NCI-H510A treated with DMSO at 0.1 percent for 48 hours (cell line): Measurements from ENCODE around the gene ACOT12.
"Not testable (repeated sequence)": the region's sequence is repeated elsewhere in the genome, so short reads cannot be mapped to it uniquely, and the experiment has no call there.

Experiments used
- DNase-seq: peaks from one replicate; lab custom pipeline; 2025; lab: John Stamatoyannopoulos, UW

Gene ACOT12

GRCh38 chr5:81398741-81399140 lies 4.8 kb upstream of the ACOT12 start:
- no peak for DNase-seq

DNA sequence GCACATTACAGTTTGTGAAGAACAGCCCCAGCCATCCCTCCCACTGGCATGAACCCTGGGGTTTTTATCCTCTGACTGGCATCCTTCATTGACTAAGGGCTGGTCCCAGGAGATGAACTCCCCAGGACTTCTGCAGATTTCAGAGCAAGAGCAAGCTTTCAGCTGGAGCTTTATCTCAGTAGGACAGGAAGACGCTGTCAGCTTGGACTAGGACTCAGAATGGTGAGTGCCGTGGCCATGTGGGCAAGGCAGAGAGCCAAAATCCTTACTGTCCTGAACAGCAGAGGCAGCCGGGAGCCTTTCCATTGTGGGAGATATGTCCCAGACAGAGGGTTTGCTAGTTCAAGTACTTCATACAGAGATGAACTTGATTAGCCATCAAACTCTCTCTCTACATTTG lies 3.2 kb upstream of the ACOT12 start:
- DNase-seq: no peak

DNA sequence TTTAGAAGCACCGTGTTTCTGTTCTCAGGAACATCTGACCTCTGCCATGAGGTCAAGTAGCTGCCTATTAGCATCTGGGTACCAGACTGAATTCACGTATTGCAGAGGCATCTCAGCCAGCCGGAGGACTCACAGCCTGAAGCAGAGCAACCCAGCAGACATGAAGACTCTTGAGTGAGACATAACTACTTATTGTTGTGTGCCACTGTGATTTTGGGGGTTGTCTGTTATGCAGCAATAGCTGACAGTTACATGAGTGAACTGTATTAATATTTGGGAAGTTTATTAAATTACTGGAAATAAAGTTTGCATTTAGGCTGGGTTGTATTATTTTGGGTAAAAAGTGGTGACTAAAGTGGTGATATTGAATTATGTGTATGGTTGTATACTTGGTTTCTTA lies 1.3 kb upstream of the ACOT12 start:
- DNase-seq: no peak

- DNase-seq: no peak
Observed at GRCh38 chr5:81393430-81393782, 528 bp downstream of the ACOT12 start.

DNA sequence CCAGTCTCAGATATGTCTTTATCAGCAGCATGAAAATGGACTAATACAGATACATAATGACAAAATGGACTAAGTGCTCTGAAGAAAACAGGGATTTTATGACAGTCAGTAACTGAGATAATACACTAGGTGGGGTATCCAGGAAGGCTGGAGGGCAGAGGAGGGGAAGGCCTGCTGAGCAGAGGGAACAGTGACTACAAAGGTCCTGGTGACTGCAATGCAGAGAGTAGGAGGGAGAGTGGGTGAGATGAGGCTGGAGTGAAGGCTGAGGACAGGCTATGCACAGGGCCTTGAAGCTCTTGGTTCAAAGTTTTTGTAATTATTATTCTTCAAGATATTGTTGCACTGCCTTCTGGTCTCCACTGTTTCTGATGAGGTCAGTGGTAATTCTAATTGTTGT lies 4.9 kb downstream of the ACOT12 start:
- DNase-seq: no peak

DNA sequence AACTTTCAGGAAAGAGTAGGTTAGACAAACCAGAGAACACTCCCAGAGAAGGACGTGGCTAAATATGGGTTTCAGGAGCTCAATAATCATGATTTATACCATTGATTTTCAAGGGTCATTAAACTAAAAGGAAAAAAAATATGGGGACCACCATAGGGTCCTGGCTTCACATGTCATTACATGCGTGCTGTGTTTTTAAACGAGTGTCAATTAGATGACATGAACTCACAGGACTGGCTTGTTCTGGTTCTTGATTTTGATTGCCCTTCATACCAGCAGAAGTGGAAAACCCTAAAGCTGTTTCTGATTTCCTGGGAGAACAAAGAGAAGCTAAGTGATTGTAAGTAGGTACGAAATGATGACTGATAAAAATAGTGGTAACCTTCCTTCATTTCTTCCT lies 5.8 kb downstream of the ACOT12 start:
- no peak for DNase-seq

DNA sequence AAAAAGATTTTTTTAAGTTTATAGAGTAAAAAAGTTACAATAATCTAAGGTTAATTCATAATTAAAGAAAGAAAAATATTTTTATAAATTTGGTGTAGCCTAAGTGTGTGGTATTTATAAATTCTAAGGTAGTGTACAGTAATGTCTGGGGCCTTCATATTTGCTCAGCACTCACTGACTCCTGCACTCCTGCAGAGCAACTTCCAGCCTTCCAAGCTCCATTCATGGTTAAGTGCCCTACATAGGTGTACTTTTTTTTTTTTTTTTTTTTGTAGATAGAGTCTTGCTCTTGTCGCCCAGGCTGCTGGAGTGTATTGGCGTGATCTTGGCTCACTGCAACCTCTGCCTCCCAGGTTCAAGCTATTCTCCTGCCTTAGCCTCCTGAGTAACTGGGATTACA lies 10.1 kb downstream of the ACOT12 start:
- DNase-seq: no peak

- peak; percentile 12 for DNase-seq
Observed at GRCh38 chr5:81371354-81371876, 22.5 kb downstream of the ACOT12 start.

DNA sequence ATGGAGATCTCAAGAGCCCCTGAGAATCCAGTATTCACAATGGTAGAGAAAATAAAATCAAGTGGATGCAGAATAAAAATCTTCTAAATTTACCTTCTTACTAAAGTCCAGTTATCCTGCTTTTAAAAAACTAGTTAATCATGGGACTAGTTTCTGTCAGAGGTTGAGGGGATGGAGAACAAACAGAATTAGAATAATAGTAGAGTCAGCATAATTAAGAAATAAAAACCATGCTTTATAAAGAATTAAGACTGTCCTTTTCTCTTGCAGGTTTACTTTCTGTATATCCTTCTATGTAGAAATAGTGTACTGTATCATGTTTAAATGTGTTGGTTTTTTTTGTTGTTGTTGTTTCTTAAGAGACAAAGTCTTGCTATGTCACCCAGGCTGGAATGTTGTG lies 23.0 kb downstream of the ACOT12 start:
- DNase-seq: no peak

- no peak for DNase-seq
Observed at GRCh38 chr5:81365541-81365940, 28.4 kb downstream of the ACOT12 start.

GRCh38 chr5:81363093-81363871 lies 30.7 kb downstream of the ACOT12 start:
- no peak for DNase-seq

GRCh38 chr5:81361600-81361999 lies 32.3 kb downstream of the ACOT12 start:
- no peak for DNase-seq

- DNase-seq: no peak
Observed at GRCh38 chr5:81360640-81361039, 33.3 kb downstream of the ACOT12 start.

DNA sequence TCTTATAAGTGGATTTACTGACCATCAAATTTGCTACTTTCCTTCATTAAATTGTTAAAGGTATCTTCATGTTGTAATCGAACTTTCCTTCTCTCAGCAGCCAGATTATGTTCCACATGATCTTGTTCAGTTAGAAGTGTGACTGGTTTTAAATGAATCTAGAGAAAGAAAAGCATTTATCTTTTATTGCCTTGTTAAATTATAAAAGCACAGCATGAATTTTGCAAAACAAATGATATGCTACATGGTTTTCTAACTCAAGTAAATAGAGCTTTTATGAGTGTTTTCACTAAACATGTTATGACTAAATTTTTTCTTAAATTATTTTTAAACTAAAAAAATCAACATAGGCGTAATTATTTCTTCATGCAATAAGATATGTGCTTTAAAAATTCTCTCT lies 34.1 kb downstream of the ACOT12 start:
- DNase-seq: no peak

DNA sequence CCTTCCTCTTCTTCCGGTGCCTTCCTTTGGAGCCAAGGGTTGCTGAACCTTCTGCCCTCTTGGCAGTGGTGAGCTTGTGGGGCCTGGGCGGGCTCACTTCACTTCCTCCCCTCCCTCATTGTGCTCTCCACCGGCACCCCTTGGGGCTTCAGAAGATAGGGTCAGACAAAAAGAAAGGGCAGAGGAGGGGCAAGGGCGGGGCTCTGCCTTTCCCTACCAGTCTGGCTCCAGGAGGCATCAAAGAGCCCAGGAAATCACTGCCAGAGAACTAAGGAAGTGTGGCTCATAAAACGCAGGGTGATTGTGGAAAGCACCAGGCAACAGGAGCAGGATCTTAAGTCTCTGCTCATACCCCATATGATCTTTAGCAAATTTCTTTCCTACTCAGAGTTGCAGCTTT lies 34.8 kb downstream of the ACOT12 start:
- DNase-seq: no peak

DNA sequence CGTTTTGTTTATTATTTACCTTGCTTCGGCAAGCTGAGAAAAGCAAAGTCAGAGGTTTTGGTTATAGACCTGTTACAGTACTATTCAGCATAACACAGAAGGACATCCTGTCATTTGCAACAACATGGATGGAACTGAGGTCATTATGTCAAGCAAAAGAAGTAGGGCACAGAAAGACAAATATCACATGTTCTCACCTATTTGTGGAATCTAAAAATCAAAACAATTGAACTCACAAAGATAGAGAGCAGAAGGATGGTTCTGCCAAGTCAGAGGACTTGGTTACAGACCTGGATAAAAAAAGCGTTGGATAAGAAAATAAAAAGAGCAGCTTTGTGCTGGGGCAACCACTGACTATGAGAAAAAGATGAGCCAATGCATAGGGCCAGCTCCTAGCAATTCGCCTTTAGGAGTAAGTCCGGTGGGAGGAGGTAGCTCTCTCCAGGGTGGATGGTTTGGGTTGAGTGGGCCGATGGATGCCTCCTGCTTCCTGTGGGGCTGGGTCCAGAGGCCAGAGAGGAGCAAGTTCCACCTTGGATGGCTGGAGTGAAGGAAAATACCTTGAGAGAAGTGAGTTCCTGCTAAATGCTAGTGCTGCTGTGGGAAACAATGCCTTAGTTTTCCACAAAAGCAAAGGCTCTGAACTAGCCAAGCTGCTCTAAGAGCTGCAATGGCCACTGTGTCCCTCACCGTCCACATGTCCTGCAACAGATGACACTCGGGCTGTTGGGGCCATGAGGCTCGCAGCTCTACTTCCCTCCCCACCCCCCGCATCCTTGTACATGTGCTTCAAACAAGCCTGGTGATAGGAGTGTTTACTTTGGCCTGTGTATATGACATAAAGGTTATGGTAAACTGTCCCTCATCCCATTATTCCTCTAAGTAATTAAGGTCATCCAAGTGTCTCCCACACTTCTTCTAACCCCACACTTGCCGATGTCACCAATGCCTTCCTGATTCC lies 38.4 kb downstream of the ACOT12 start:
- DNase-seq: no peak

GRCh38 chr5:81354093-81354492 lies 39.8 kb downstream of the ACOT12 start:
- no peak for DNase-seq

- DNase-seq: no peak
Observed at GRCh38 chr5:81353189-81353588, 40.7 kb downstream of the ACOT12 start.

- no peak for DNase-seq
Observed at GRCh38 chr5:81350507-81350906, 43.4 kb downstream of the ACOT12 start.

- no peak for DNase-seq
Observed at GRCh38 chr5:81349161-81349560, 44.8 kb downstream of the ACOT12 start.

DNA sequence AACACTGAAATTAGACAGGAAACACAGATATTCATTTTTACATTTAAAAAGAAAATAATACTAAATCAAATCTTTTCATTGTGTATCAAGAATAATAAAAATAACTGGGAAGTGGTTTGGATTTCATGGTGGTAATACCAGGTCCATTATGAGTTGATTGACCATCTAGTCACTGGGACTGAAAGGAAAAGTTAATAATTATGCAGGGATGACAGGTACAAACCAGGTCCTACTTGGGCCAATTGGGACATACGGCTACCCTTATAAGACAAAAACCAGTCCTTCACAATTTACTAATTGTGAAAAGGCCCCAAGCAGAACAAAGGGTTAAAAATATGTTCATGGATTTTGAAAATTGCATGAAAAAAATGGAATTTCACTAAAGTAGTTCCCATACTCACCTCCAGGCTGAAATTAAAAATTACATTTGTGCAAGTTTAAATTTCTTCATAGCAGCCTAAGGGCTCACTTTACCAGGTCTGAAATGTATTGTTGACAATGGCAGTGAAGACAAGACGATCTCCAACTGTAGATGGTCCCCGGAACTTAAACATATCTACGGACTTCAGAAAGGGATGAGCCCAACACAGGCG lies 48.4 kb downstream of the ACOT12 start:
- DNase-seq: no peak

- DNase-seq: no peak
Observed at GRCh38 chr5:81344736-81345135, 49.2 kb downstream of the ACOT12 start.

DNA sequence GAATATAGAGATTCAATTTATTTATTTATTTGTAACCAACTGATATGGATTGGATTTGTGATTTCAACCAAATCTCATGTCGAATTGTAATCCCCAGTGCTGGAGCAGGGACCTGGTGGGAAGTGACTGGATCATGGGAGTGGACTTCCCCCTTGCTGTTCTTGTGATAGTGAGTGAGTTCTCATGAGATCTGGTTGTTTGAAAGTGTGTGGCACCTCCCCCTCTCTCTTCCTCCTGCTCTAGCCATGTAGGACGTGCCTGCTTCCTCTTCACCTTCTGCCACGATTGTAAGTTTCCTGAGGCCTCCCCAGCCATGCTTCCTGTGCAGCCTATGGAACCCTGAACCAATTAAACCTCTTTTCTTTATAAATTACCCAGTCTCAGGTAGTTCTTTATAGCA lies 55.7 kb downstream of the ACOT12 start:
- DNase-seq: not testable (repeated sequence)
